MCF 10A (cell line): ENCODE data around the gene PKNOX2. TPM values are rescaled to one million over a fixed set of nuclear protein-coding genes. Genes with fewer than 3 reads are reported as not detected.

Source experiments
- BruUV-seq: library from RNA; stranded (reverse); fragments of 400-500 nt; replicated peaks from 2 replicates; lab custom pipeline; 2021; lab: Mats Ljungman, UMichigan
- CTCF ChIA-PET: fragments of 300-600 bp; sonication (Branson Sonifier 250); formaldehyde crosslinking; extraction: SDS; loops from one replicate; lab custom pipeline; 2021; ENCODE audit warnings: antibody characterized with exemption, inconsistent platforms; lab: Yijun Ruan, JAX
- POLR2A ChIA-PET: fragments of 300-600, 350-650 bp; sonication (Branson Sonifier 250); formaldehyde crosslinking; extraction: SDS; loops from one replicate; lab custom pipeline; 2020; ENCODE audit warnings: antibody characterized with exemption, inconsistent platforms; lab: Yijun Ruan, JAX
- DNase-seq: peaks from one replicate; pipeline ENCODE4 v3.0.0-alpha.2; 2018; ENCODE audit not compliant: unreplicated experiment
- H3K27ac Mint-ChIP-seq: one replicate; pipeline ENCODE4 v1.8.0; 2022; ENCODE audit warnings: mild to moderate bottlenecking, low read depth, mixed read lengths; ENCODE audit not compliant: unreplicated experiment
- H3K27me3 Mint-ChIP-seq: one replicate; pipeline ENCODE4 v1.8.0; 2022; ENCODE audit warnings: mixed read lengths; ENCODE audit not compliant: insufficient read depth, unreplicated experiment
- H3K36me3 Mint-ChIP-seq: one replicate; pipeline ENCODE4 v1.8.0; 2022; ENCODE audit warnings: mild to moderate bottlenecking, moderate library complexity, mixed read lengths; ENCODE audit not compliant: insufficient read depth, unreplicated experiment
- H3K4me1 Mint-ChIP-seq: one replicate; pipeline ENCODE4 v1.8.0; 2022; ENCODE audit warnings: mixed read lengths; ENCODE audit not compliant: insufficient read depth, unreplicated experiment
- H3K4me3 Mint-ChIP-seq: one replicate; pipeline ENCODE4 v1.8.0; 2022; ENCODE audit warnings: mild to moderate bottlenecking, moderate library complexity, mixed read lengths; ENCODE audit not compliant: unreplicated experiment
- H3K9me3 Mint-ChIP-seq: one replicate; pipeline ENCODE4 v1.8.0; 2022; ENCODE audit warnings: mixed read lengths; ENCODE audit not compliant: unreplicated experiment
- intact Hi-C: fragments of 100-400 bp; cut with micrococcal nuclease; formaldehyde crosslinking; loops from 2 replicates; pipeline ENCODE4 v1.14.1; 2022
- total RNA-seq: library from RNA; stranded (reverse); gene quantifications from 2 replicates; pipeline ENCODE4 v1.2.3, GENCODE V29; 2022
- TF ChIP-seq, protein P1 (sequence below): fragments of 200-600 bp; IDR thresholded peaks from one replicate; pipeline ENCODE4 v1.8.0; 2022; ENCODE audit warnings: antibody characterized with exemption, mild to moderate bottlenecking; ENCODE audit not compliant: unreplicated experiment

Gene PKNOX2
- total RNA-seq, 1 experiment from 2014 or later, result not detected

DNA sequence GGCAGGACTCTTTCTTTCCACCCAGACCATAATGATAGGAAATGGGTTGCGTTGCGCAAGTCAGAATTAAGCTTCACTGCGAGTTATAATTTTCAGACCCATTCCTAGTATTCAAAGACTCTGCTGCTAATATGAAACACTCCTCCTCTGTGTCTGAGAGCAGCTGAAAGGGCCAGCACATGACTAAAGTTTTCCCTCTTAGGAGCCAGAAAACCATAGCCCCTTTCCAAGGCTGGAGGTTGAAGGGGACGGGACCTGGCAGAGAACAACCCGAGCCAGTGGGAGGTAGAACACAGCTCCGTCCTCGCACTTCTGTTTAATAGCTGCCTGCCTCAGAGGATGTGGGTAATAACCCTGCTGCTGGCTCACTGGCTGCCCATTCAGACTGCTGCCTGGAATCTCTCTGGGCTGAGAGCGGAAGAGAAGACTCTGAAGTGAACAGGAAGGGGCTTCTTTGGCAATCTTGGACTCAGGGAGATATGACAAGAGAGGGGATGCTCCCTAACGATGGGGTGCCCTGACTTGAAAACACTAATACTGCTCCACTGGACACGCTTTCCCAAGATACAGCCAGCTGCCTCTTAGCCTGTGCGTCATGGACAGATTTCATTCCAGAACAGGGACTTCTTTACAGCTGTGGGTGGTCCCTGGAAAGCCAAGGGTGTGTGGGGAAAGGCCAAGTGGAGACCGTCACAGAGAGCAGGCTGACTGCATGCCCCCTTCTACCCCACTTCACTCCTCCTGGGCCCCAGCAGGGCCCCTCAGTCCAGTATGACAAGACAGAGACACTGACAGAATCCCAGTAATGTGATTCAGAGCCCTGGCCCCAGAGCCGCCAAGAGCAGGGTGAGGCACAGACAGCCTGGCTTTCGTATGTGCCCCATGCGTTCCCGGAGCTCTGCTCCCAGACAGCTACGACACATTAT, 174.6 kb downstream of the PKNOX2 start:
- POLR2A ChIA-PET, result no interaction called here
- CTCF ChIA-PET, result interaction anchor here (0.5 to 1.3 kb wide), 4 partner anchors 9 to 496 kb away, joined by 3 to 5 read pairs (median 4); no protein-coding TSS in a partner anchor
- no peaks in the 10 kb centered on the region for H3K36me3 Mint-ChIP-seq
- no peak overlapping the region for H3K4me3 Mint-ChIP-seq
- BruUV-seq, result no TSS peak
- intact Hi-C loops, result no loop called here
- H3K4me1 Mint-ChIP-seq, result no peaks in the 10 kb centered on the region
- TF ChIP-seq, protein P1, sequence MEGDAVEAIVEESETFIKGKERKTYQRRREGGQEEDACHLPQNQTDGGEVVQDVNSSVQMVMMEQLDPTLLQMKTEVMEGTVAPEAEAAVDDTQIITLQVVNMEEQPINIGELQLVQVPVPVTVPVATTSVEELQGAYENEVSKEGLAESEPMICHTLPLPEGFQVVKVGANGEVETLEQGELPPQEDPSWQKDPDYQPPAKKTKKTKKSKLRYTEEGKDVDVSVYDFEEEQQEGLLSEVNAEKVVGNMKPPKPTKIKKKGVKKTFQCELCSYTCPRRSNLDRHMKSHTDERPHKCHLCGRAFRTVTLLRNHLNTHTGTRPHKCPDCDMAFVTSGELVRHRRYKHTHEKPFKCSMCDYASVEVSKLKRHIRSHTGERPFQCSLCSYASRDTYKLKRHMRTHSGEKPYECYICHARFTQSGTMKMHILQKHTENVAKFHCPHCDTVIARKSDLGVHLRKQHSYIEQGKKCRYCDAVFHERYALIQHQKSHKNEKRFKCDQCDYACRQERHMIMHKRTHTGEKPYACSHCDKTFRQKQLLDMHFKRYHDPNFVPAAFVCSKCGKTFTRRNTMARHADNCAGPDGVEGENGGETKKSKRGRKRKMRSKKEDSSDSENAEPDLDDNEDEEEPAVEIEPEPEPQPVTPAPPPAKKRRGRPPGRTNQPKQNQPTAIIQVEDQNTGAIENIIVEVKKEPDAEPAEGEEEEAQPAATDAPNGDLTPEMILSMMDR, result no peak
- peaks cover 16% of the 10 kb centered on the region for H3K27me3 Mint-ChIP-seq
- H3K9me3 Mint-ChIP-seq, result no peaks in the 10 kb centered on the region
- no peak for DNase-seq
- no peak overlapping the region for H3K27ac Mint-ChIP-seq

DNA sequence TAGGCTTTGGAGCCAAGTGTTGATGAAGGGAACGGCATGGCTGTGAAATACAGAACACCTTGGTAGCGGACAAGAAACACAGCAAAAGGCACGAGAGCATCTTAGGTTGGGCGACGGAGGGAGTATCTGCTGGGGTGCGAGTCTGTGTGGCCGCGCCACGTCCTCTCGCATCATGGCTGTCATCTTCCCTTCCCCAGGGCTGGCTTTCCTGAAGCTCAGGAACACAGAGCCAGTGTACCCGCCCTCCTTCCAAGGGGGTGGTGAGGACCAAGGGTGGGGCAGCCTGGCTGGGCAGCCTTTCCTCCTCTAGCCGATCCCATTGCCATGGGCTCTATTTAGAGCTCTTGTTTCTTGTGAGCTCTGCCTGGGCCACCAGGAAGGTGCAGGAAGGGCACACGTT, 177.1 kb downstream of the PKNOX2 start:
- Mint-ChIP-seq H3K36me3 (no peaks in the 10 kb centered on the region), H3K4me1 (peaks cover 6% of the 10 kb centered on the region), H3K9me3 (no peaks in the 10 kb centered on the region), H3K4me3 (no peak overlapping the region), H3K27me3 (peaks cover 32% of the 10 kb centered on the region), H3K27ac (no peak overlapping the region)
- no peak for DNase-seq
- ChIA-PET CTCF (interaction anchor here (0.9 to 10.2 kb wide), 3 partner anchors 23 to 381 kb away, joined by 3 to 192 read pairs (median 3); partner anchors contain the start of gene PKNOX2), POLR2A (interaction anchor here (0.6 to 1.1 kb wide), 2 partner anchors 179 to 266 kb away, joined by 3 to 4 read pairs; no protein-coding TSS in a partner anchor)
- no TSS peak for BruUV-seq
- intact Hi-C loops, result no loop called here
- TF ChIP-seq, protein P1, result no peak

DNA sequence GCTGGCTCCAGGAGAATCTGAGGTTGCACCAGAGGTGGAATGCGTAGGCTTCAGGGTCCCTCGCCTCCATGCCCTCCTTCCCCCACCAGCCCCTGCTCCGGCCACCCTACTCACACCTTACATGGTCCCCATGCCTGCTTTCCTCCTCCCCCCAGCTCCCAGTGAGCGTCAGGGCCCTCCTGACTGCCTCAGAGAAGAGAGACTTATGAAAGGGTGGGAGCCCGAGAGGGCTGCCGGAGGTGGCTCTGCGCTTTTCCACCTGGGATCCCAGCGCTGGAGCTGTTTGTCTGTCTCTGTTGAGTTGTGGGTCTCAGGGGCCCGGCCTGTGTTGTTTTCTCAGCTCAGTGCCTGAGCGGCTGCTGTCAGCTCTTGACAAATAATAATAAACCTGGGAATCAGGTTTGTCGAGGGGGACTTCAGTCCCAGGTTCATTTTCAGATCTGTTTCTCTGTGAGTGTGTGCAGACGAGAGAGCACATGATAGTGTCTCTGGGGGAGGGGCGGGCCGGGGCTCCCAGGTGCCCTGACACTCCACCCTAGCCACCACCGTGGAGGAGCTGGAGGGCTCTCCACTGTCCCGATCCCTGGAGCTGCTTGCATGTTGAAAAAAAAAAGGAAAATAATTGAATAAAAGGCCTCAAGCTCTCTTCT, 177.9 kb downstream of the PKNOX2 start:
- TF ChIP-seq, protein P1, result no peak
- no TSS peak for BruUV-seq
- Mint-ChIP-seq H3K27ac (no peak overlapping the region), H3K36me3 (no peaks in the 10 kb centered on the region), H3K9me3 (no peaks in the 10 kb centered on the region), H3K4me3 (no peak overlapping the region), H3K4me1 (peaks cover 6% of the 10 kb centered on the region), H3K27me3 (peaks cover 32% of the 10 kb centered on the region)
- intact Hi-C loops, result no loop called here
- POLR2A ChIA-PET, result interaction anchor here (0.6 to 1.1 kb wide), 2 partner anchors 32 to 180 kb away, joined by 3 read pairs; no protein-coding TSS in a partner anchor
- DNase-seq, result no peak
- CTCF ChIA-PET, result interaction anchor here (0.6 to 10.2 kb wide), 5 partner anchors 22 to 263 kb away, joined by 3 to 192 read pairs (median 3); partner anchors contain the start of gene PKNOX2
